Right lobe of liver (tissue), 4 donors: ENCODE data around the gene GOPC.

Experiments used
- CTCF ChIP-seq, 4 donors: fragments of 200-600 bp in 3 of 4; fragments of 450-650 bp in 1 of 4; IDR thresholded peaks; one replicate each; pipeline versions ENCODE4 v1.5.1 to v1.8.0; 2016 to 2022; ENCODE audit warnings: antibody characterized with exemption in 4 of 4, mild to moderate bottlenecking in 2 of 4
- POLR2A ChIP-seq: fragments of 450-650 bp; IDR thresholded peaks from one replicate; pipeline ENCODE4 v1.6.1; 2017; ENCODE audit warnings: antibody characterized with exemption, mild to moderate bottlenecking
- donor health status: DM: no; HTN: no; CAD: no.
- donor health status: DM: no; HTN: no; CAD: no.
- donor health status: DM: no; HTN: yes; CAD: no.

- TF ChIP-seq POLR2A (no peak), CTCF (IDR thresholded peaks at IDR 0.05) (no peak)
Measured at GRCh38 chr6:117561128-117561527, 41.2 kb downstream of the GOPC start.
